Osteoblast (primary cell): Measurements from ENCODE around the gene TMPRSS13. TPM values are rescaled to one million over a fixed set of nuclear protein-coding genes. Genes with fewer than 3 reads are reported as not detected.

Experiments
- DNase-seq: peaks from one replicate; pipeline ENCODE4 v3.0.0; 2011; ENCODE audit warnings: low spot score, mixed read lengths; ENCODE audit not compliant: insufficient read length; ENCODE audit errors: missing footprints
- H2AFZ ChIP-seq: 2 replicates; pipeline ENCODE4 v1.6.0; 2011; ENCODE audit warnings: mild to moderate bottlenecking, low read length
- H3K27ac ChIP-seq: 2 replicates; pipeline ENCODE4 v1.5.1; 2011; ENCODE audit warnings: mild to moderate bottlenecking, low read depth, low read length, moderate library complexity
- H3K27me3 ChIP-seq: 2 replicates; pipeline ENCODE4 v1.6.0; 2012; ENCODE audit warnings: mild to moderate bottlenecking, control low read depth, inconsistent platforms, low read length, moderate library complexity; ENCODE audit not compliant: insufficient read depth
- H3K36me3 ChIP-seq: 2 replicates; pipeline ENCODE4 v1.5.1; 2011; ENCODE audit warnings: mild to moderate bottlenecking, low read length, control low read depth, moderate library complexity; ENCODE audit not compliant: insufficient read depth
- H3K4me1 ChIP-seq: 2 replicates; pipeline ENCODE4 v1.5.1; 2011; ENCODE audit warnings: mild to moderate bottlenecking, low read length, control low read depth, moderate library complexity; ENCODE audit not compliant: insufficient read depth
- H3K4me2 ChIP-seq: 2 replicates; pipeline ENCODE4 v1.6.0; 2011; ENCODE audit warnings: mild to moderate bottlenecking, low read length; ENCODE audit not compliant: insufficient read depth
- H3K4me3 ChIP-seq: fragments of 200-600 bp; sonication (generic); 3 replicates; pipeline ENCODE4 v1.5.1; 2012; ENCODE audit warnings: mild to moderate bottlenecking, low read length, inconsistent platforms; ENCODE audit not compliant: insufficient read depth
- H3K79me2 ChIP-seq: 2 replicates; pipeline ENCODE4 v1.6.0; 2012; ENCODE audit warnings: mild to moderate bottlenecking, low read length, control low read depth, inconsistent platforms; ENCODE audit not compliant: insufficient read depth
- H3K9me3 ChIP-seq: 2 replicates; pipeline ENCODE4 v1.5.1; 2011; ENCODE audit warnings: low read depth, low read length, control low read depth
- H4K20me1 ChIP-seq: 2 replicates; pipeline ENCODE4 v1.6.0; 2012; ENCODE audit warnings: mild to moderate bottlenecking, low read length, control low read depth; ENCODE audit not compliant: insufficient read depth
- CTCF ChIP-seq: IDR thresholded peaks from 2 replicates; pipeline ENCODE4 v1.5.1; 2011; ENCODE audit warnings: mild to moderate bottlenecking, low read depth, low read length, moderate library complexity; ENCODE audit errors: extremely low read depth
- total RNA-seq: library from RNA; depleted of rRNA; stranded (reverse); fragments of >200 nt; gene quantifications from 2 replicates; pipeline ENCODE4 v1.2.3, GENCODE V29; 2012

TMPRSS13 gene
- total RNA-seq, 1 donor = not detected

GRCh38 chr11:117863383-117863782 lies 65.8 kb downstream of the TMPRSS13 start:
- no peak for TF ChIP-seq CTCF
- Histone ChIP-seq H3K4me3 (no peak overlapping the region), H4K20me1 (no peaks in the 10 kb centered on the region), H3K4me1 (no peaks in the 10 kb centered on the region), H2AFZ (no peak overlapping the region), H3K27me3 (no peaks in the 10 kb centered on the region), H3K79me2 (no peaks in the 10 kb centered on the region), H3K4me2 (no peak overlapping the region), H3K9me3 (no peaks in the 10 kb centered on the region), H3K27ac (no peak overlapping the region), H3K36me3 (no peaks in the 10 kb centered on the region)
- no peak for DNase-seq

- Histone ChIP-seq H3K27me3 (no peaks in the 10 kb centered on the region), H3K4me2 (no peak overlapping the region), H3K4me1 (no peaks in the 10 kb centered on the region), H3K27ac (no peak overlapping the region), H3K36me3 (no peaks in the 10 kb centered on the region), H2AFZ (no peak overlapping the region), H3K79me2 (no peaks in the 10 kb centered on the region), H3K4me3 (no peak overlapping the region), H3K9me3 (no peaks in the 10 kb centered on the region), H4K20me1 (no peaks in the 10 kb centered on the region)
- no peak for DNase-seq
- no peak for TF ChIP-seq CTCF
Observed at GRCh38 chr11:117862753-117863152, 66.4 kb downstream of the TMPRSS13 start.

- H3K4me3 ChIP-seq = no peak overlapping the region
- no peaks in the 10 kb centered on the region for H3K9me3 ChIP-seq
- no peaks in the 10 kb centered on the region for H3K4me1 ChIP-seq
- H3K36me3 ChIP-seq = no peaks in the 10 kb centered on the region
- H3K27ac ChIP-seq = no peak overlapping the region
- H3K4me2 ChIP-seq = no peak overlapping the region
- no peak for DNase-seq
- H3K27me3 ChIP-seq = no peaks in the 10 kb centered on the region
- no peaks in the 10 kb centered on the region for H4K20me1 ChIP-seq
- TF ChIP-seq CTCF = no peak
- no peak overlapping the region for H2AFZ ChIP-seq
- H3K79me2 ChIP-seq = no peaks in the 10 kb centered on the region
Observed at GRCh38 chr11:117862019-117862725, 67.0 kb downstream of the TMPRSS13 start.

- Histone ChIP-seq H3K36me3 (no peaks in the 10 kb centered on the region), H3K9me3 (no peaks in the 10 kb centered on the region), H4K20me1 (no peaks in the 10 kb centered on the region), H3K27me3 (no peaks in the 10 kb centered on the region), H3K27ac (no peak overlapping the region), H3K4me1 (no peaks in the 10 kb centered on the region), H2AFZ (no peak overlapping the region), H3K79me2 (no peaks in the 10 kb centered on the region), H3K4me2 (no peak overlapping the region), H3K4me3 (no peak overlapping the region)
- DNase-seq = no peak
- no peak for TF ChIP-seq CTCF
Observed at GRCh38 chr11:117861151-117862018, 67.8 kb downstream of the TMPRSS13 start.
